HG03521 (cell line): ENCODE measurements around the gene LEMD2.

ENCODE experiments used
- ATAC-seq: cut with Tn5 transposase; IDR thresholded peaks from one replicate; pipeline ENCODE4 v1.9.1; 2021; ENCODE audit warnings: mild to moderate bottlenecking, moderate library complexity; ENCODE audit not compliant: unreplicated experiment

The LEMD2 gene

DNA sequence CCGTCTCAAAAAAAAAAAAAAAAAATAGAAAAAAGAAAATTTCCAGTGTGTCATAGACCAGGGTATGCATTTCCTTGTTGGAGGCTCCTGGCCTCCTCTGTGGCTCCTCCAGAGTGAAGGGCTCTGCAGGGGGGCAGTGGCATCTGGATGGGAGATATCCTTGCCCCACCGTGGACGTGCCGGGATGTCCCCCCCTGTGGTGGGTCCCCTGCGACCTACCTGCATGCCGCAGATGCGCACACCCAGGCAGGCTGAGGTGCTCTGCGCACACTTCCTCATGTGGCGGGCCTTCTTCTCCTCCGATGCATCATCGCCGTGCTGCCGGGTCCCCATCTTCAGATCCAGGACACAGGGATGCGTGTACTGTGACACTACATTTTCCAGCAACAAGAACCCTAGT lies 63.7 kb downstream of the LEMD2 start:
- ATAC-seq, result no peak

DNA sequence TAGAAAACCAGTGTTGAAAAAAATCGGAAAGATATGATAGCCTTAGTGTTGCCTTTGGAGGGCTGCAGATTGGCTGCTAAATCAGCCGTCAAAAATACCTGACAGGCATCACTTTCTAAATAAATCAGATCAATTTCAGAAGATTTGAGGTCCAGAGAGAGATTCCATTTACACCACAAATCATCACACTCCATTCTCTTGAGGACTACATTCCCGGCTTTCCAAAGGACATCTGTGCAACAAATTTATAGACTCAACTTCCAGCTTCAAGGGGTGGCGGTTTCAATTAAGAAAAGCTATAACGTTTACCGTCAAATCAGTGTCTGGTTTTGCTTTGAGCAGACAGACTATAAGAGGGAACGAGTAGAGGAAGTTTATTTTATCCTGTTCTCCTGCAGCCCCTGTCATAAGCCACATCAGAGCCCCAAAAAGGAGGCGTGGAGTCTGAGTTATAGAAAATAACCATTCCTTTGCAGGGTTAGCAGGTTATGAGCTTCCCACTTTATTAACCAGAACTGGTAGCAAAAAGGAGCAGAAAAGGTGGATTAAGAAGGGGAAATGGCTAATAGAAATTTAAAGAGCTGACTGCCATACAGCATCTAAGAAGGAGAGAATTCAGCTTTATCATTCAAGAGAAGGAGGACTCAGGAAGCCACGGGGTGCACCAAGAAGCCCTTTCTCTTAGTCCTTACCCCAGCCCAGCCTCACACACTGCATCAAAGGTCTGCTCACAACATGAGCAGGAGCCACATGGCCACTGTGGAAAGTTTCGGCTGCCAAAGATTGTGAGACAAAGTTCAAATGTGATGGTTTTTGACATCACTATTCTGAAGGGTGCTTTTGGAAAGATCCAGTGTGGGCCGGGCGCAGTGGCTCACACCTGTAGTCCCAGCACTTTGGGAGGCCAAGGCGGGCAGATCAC lies 64.6 kb downstream of the LEMD2 start:
- ATAC-seq, result no peak

- no peak for ATAC-seq
Measured at GRCh38 chr6:33723371-33724085, 65.4 kb downstream of the LEMD2 start.

DNA sequence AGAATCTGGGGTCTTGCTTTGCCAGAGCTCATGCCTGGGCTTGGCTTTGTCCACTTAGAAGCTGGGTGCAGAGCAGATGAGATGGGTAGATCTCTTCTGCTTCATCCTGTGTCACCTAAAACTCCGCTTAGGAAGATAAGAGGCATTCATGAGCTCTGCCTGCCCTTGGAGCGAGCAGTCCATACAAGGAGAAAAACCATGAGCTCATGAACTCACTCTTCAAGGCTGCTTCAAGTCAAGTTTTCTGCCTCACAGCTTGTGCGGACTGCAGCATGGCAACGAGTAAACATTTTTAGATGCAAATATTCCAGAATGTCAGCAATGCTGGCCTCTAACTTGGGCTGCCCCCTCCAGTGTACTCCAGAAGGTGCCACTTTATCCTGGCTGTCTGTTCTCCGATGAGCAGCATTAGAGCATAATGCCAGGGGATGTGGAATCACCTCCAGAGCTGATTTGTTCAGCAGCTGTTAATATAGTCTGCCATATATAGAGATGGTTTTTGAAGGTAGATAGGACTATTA lies 66.8 kb downstream of the LEMD2 start:
- ATAC-seq, result no peak

DNA sequence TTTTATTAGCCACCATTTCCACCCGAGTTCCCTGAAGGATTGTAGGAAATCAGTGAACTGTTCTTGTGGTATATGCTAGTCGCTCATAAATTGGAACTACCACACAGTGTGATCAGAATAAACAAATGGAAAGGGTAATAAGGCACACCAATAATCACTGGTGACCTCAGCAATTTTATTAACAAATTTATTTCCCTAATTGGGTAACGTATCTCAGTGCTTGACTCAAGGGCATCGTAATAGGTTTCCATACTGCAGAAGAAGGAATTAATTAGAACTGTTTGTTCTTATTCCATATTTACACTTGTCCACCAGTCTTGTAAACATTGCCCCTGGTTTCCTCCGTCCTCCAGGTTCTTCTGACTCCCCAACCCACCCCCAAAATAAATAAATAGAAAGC lies 67.4 kb downstream of the LEMD2 start:
- ATAC-seq, result no peak
